ENCODE data around the gene IDH2.
"Not testable (repeated sequence)": the region's sequence is repeated elsewhere in the genome, so short reads cannot be mapped to it uniquely, and the experiment has no call there.

IDH2 gene

DNA sequence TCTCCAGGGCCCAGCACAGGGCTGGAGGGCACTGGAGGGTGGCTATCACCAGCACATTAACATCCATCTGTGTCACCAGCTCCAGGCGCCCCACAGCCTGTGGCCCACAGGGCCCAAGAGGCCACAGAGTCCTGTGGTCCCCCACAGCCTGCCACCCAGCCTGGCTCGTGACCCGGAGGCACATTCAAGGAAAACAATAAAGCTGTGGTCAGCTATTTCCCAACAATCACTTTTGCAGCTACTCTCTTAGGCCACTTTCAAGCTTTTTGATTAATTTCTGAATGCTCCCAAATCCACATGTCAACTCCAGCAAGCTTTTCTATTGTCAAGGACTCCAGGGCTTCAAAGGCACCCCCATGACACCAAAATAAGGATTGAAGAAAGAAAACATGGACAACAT is 16.7 kb downstream of the IDH2 start:
- no peak for DNase-seq (ENCODE audit: extremely low read depth in 1 of 2, low read depth in 1 of 2)

DNA sequence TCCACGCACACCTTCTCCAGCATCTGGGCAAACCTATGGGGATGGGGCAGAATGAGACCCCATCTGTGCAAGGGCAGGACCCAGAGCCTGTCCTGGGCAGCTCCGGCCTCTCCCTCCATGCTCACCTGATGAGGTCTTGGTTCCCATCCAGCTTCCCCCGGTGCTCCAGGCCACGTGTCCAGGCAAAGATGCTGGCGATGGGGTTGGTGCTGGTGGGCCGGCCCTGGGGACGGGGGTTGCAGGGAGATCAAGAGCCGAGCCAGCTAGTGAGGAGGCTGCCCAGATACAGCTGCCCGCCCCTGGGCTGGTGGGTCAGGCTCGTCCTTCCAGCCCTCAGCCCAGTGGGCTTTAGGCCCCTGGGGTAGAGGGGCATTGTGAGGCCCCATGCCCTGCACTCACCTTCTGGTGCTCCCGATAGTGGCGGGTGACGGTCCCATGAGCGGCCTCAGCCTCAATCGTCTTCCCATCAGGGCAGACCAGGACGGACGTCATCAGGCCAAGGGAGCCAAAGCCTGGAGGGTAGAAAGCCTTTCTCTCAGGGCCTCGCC is 17.3 kb downstream of the IDH2 start:
- DNase-seq (ENCODE audit: extremely low read depth in 1 of 2, low read depth in 1 of 2): no peak

DNA sequence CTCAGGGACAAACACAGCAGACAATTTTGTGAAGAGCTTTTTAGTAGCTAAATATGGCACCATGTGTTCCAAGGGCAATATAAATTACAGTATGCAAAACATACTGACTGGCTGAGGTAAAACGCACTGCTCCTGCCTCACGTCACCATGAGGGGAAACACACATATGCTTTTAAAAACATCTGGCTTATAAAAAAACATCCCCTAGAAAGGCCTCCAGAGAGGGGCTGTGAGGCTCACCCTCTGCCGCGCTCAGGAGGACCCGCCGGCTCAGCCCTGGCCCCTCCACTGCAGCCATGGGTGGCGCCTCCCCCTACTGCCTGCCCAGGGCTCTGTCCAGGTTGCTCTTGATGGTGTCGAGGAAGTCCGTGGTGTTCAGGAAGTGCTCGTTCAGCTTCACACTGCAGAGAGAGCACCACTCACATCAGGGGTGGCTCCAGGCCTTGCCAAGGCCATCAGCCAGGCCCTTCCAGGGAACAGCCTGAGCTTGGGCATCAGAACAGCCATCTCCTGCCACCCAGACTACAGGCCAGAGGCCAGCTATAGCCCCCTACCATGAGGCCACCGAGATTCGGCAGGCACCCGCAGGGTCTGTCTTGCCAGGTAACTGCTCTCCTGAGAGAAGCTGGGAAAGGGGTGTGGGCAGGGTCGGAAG is 18.2 kb downstream of the IDH2 start:
- no peak for DNase-seq (ENCODE audit: extremely low read depth in 1 of 2, low read depth in 1 of 2)

DNA sequence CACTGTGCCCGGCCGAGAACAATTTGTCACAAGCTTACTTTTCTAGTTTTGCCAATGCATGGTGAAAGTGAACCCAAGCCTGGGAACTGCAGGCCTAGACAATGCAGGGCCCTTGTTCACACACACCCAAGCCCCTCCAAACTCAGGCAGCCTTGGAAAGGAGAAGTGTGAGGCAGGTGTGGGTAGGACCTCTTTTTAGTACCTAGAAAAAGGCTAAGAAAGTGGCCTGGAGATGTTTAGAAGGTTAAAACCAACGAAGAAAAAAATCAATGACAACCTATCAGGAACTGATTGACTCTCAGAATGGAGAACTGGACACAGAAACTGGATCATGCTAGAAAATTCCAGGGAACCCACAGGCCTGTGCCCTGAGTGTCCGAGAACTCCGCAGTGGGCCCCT is 18.8 kb downstream of the IDH2 start:
- DNase-seq (ENCODE audit: extremely low read depth in 1 of 2, low read depth in 1 of 2): no peak

- no peak for DNase-seq (ENCODE audit: extremely low read depth in 1 of 2, low read depth in 1 of 2)
Measured at GRCh38 chr15:90082140-90082715, 20.0 kb downstream of the IDH2 start.

DNA sequence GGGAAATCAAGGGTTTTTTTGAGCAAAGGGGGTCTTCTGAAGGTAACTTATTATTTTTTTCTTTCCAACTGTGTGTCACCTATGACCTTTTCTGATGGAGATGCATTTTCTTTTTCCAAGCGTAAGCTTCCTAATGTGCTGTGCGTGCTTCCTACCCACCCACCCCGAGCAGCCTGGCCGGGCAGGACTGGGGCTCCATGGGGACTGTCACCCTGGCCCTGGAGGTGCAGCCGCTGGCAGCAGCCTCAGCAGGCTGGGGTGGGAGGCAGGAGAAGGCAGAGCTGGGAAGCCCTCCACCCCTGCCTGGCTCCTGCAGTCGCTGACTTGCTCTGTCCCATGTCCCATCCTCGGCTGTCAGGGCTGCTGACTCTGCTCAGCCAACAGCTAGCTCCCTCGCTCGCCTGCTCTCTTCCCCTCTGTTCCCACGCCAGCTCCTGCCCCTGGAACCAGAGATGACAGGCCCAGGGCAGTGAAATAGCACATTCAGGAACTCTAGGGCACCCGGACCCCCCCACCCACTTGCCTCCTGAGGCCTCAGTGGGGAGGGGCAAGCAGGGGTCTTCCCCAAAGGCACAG is 21.4 kb downstream of the IDH2 start:
- no peak for DNase-seq (ENCODE audit: extremely low read depth in 1 of 2, low read depth in 1 of 2)

DNA sequence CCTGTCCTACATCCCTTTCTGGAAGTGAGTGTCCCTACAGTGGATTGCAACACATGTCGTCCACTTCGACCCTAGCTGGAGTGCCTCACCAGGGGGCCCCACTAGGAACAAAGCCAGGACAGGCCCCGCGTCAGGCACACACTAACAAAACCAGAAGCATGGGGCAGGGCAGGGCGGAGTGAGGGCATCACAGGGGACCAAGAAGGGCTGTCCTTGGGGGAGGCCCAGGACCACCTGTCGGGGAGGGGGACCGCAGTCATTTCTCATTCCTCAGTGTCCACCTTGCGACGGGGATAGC is 21.9 kb downstream of the IDH2 start:
- DNase-seq (ENCODE audit: extremely low read depth in 1 of 2, low read depth in 1 of 2): no peak

DNA sequence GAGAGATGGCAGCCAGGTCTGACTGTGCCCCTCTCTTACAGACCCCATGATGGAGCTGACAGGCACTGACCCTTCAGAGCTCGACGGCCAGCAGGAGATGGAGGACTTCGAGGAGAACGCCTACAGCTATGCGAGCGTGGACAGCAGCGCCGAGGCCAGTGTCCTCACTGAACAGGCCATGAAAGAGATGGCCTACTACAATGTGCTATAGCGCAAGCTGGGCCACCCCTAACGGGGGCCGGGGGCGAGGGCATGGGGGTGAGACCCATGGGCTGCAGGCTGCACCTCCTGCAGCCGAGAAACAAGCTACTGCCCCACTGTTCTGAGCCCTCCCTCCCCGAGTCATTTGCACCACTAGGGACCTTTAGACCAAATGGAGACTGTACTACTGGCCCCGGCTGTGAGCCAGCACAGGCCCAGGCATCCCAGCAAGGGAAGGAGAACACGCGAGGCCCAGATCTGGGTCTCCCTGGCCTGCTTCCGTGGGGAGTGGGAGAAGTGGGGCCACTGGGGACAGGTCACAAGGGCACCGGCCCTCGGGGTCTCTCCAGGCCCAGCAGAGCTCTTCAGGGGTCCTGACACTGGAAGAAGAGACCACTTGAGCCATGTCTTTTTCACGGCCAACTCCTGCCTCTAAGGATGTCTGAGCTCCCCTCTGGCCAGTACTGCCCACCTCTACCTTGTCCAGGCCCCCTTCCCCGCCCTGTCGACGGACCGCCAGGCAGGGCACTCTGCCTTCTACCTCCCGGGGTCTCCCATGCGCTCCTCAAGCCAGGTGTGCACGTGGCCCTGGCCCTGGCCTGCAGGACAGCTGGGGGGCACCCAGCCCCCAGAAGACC is 22.4 kb downstream of the IDH2 start:
- DNase-seq (ENCODE audit: extremely low read depth in 1 of 2, low read depth in 1 of 2): no peak

GRCh38 chr15:90078965-90079364 is 23.3 kb downstream of the IDH2 start:
- DNase-seq (ENCODE audit: extremely low read depth in 1 of 2, low read depth in 1 of 2): no peak

DNA sequence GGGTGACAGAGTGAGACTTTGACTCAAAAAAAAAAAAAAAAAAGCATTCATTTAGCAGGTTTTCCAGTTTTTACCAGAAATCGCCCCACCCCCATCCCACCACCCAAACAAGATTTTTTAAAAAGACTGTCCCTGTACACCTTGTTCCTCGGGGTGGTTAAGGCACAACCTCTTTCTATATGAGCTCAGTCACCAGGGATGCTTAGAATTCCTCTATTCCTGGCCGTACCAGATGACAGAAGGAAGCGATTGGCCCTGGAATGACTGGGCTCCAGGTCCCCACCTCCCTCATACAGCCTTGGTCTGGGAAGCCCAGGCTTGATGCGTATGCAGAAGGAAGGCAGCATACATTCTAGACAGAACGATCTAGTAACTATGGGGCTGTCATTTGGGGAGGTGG is 25.6 kb downstream of the IDH2 start:
- no peak for DNase-seq (ENCODE audit: extremely low read depth in 1 of 2, low read depth in 1 of 2)

- no peak for DNase-seq (ENCODE audit: extremely low read depth in 1 of 2, low read depth in 1 of 2)
Measured at GRCh38 chr15:90075420-90076289, 26.6 kb downstream of the IDH2 start.

GRCh38 chr15:90074916-90075315 is 27.4 kb downstream of the IDH2 start:
- no peak for DNase-seq (ENCODE audit: extremely low read depth in 1 of 2, low read depth in 1 of 2)

DNA sequence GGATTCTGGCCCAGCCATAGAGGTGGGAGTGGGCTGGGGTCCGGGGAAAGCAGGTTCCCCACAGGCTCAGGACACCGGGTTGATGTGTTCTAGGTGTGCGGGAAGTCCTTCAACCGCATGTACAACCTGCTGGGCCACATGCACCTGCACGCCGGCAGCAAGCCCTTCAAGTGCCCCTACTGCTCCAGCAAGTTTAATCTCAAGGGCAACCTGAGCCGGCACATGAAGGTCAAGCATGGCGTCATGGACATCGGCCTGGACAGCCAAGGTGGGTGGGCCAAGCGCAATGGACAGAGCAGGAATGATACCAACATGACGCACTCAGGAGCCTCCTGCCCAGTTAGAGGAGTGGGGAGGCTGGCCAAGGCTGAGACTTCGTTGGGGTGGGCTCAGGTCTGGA is 28.2 kb downstream of the IDH2 start:
- no peak for DNase-seq (ENCODE audit: extremely low read depth in 1 of 2, low read depth in 1 of 2)

DNA sequence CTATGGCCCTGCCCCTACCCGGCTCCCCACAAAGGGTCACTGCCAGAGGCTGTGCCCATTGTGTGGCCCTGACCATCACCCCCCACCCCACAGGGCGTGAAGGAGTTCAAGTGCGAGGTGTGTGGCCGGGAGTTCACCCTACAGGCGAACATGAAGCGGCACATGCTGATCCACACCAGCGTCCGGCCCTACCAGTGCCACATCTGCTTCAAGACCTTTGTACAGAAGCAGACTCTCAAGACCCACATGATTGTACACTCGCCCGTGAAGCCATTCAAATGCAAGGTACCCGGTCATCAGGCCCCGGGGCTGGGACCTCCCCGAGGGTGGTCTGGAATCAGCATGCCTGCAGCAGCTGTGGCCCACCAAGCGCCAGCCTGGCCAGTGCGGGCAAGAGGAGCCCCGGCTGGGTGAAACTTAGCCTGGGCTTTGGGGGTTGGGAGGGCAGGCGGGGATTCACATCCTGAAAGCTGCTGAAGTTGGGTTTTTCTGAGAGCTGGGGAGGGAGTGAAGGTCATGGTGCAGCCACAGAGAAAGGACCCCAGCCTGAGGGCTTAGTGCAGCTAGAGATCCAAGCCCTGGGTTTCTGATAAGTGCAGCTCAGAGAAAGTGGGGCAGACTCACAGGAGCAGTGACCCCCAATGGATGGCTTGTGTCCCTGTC is 29.2 kb downstream of the IDH2 start:
- DNase-seq (ENCODE audit: extremely low read depth in 1 of 2, low read depth in 1 of 2): no peak

DNA sequence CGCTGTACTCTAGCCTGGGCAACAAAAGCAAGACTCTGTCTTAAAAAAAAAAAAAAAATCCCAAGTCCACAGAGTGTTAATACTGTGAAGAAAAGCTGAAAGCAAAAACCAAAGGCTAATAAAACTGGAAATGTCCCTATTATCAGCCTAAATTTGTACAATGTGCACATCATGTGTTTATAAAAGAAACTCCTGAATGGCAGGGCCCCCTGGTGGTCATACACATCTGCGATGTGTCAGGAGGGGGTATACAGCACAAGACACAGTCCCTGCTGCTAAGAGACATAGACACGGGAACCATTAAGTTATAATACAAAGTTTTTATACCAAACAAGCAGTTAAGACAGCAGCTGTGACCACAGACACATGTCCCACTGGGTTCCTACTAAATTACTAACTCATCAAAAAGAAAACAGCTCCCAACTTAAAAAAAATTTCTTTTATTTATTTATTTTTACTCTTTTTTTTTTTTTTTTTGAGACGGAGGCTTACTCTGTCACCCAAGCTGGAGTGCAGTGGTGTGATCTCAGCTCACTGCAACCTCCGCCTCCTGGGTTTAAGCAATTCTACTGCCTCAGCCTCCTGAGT is 31.0 kb downstream of the IDH2 start:
- DNase-seq (ENCODE audit: extremely low read depth in 1 of 2, low read depth in 1 of 2): peak in 1 of 2 donors; percentile 53

DNA sequence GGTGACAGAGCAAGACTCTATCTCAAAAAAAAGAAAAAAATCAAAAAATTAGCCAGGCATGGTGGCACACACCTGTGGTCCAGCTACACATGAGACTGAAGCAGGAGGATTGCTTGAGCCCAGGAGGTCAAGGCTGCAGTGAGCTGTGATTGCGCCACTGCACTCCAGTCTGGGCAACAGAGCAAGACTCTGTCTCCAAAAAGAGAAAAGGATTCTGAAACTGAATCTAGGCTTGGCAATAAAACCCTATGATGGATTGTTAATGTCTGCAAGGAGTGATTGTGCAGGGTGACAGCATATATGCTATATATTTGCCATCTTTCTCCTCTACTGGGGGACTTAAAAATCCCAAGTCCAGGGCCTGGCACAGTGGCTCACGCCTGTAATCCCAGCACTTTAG is 31.6 kb downstream of the IDH2 start:
- not testable (repeated sequence) for DNase-seq (ENCODE audit: extremely low read depth in 1 of 2, low read depth in 1 of 2)

GRCh38 chr15:90067953-90068606 is 34.2 kb downstream of the IDH2 start:
- DNase-seq (ENCODE audit: extremely low read depth in 1 of 2, low read depth in 1 of 2): no peak

GRCh38 chr15:90067181-90067952 is 34.9 kb downstream of the IDH2 start:
- no peak for DNase-seq (ENCODE audit: extremely low read depth in 1 of 2, low read depth in 1 of 2)

DNA sequence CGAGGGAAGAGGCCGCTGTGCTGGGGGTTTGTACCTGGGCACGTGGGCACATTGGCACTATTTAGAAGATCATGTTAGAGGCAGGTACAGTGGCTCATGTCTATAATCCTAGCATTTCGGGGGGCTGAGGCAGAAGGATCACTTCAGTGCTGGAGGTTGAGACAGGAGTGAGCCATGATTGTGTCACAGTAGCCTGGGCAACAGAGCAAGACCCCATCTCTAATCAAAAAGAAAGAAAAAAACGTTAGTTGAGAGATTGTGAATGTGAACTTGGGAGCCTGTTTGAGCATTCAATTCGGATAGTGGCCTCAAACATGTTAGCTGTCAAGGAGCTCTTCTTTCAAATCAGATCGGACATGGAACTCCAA is 36.6 kb downstream of the IDH2 start:
- DNase-seq (ENCODE audit: extremely low read depth in 1 of 2, low read depth in 1 of 2): no peak
